ENCODE results near the gene CWC22.

CWC22 gene

GRCh38 chr2:179911569-179911968, 95.5 kb downstream of the CWC22 start:
- Histone ChIP-seq H3K9ac (ENCODE audit: low read depth in 1 of 2, low read length in 2 of 2) (no peak overlapping the region), H3K9me3 (ENCODE audit: control insufficient read depth in 2 of 2, low read length in 2 of 2) (no peaks in the 10 kb centered on the region), H3K27me3 (ENCODE audit: control insufficient read depth in 2 of 2, insufficient read depth in 2 of 2, low read length in 2 of 2) (no peaks in the 10 kb centered on the region), H3K27ac (ENCODE audit: low read depth in 2 of 2, low read length in 2 of 2) (no peak overlapping the region), H3K4me1 (ENCODE audit: control insufficient read depth in 2 of 2, insufficient read depth in 2 of 2, low read length in 2 of 2) (no peaks in the 10 kb centered on the region), H3K4me3 (ENCODE audit: low read length in 2 of 2) (no peak overlapping the region), H3K36me3 (ENCODE audit: control insufficient read depth in 2 of 2, insufficient read depth in 2 of 2, low read length in 2 of 2) (no peaks in the 10 kb centered on the region)

- H3K4me1 ChIP-seq (ENCODE audit: control insufficient read depth in 2 of 2, insufficient read depth in 2 of 2, low read length in 2 of 2) = no peaks in the 10 kb centered on the region
- H3K4me3 ChIP-seq (ENCODE audit: low read length in 2 of 2) = no peak overlapping the region
- no peaks in the 10 kb centered on the region for H3K27me3 ChIP-seq (ENCODE audit: control insufficient read depth in 2 of 2, insufficient read depth in 2 of 2, low read length in 2 of 2)
- H3K9me3 ChIP-seq (ENCODE audit: control insufficient read depth in 2 of 2, low read length in 2 of 2) = no peaks in the 10 kb centered on the region
- no peak overlapping the region for H3K27ac ChIP-seq (ENCODE audit: low read depth in 2 of 2, low read length in 2 of 2)
- no peak overlapping the region for H3K9ac ChIP-seq (ENCODE audit: low read depth in 1 of 2, low read length in 2 of 2)
- H3K36me3 ChIP-seq (ENCODE audit: control insufficient read depth in 2 of 2, insufficient read depth in 2 of 2, low read length in 2 of 2) = no peaks in the 10 kb centered on the region
Observed at GRCh38 chr2:179910735-179911113, 96.4 kb downstream of the CWC22 start.

GRCh38 chr2:179909845-179910734, 97.0 kb downstream of the CWC22 start:
- H3K27ac ChIP-seq (ENCODE audit: low read depth in 2 of 2, low read length in 2 of 2) = no peak overlapping the region
- no peak overlapping the region for H3K9ac ChIP-seq (ENCODE audit: low read depth in 1 of 2, low read length in 2 of 2)

GRCh38 chr2:179900655-179901054, 106.4 kb downstream of the CWC22 start:
- Histone ChIP-seq H3K27me3 (ENCODE audit: control insufficient read depth in 2 of 2, insufficient read depth in 2 of 2, low read length in 2 of 2) (no peaks in the 10 kb centered on the region), H3K36me3 (ENCODE audit: control insufficient read depth in 2 of 2, insufficient read depth in 2 of 2, low read length in 2 of 2) (no peaks in the 10 kb centered on the region), H3K27ac (ENCODE audit: low read depth in 2 of 2, low read length in 2 of 2) (no peak overlapping the region), H3K4me3 (ENCODE audit: low read length in 2 of 2) (no peak overlapping the region), H3K9me3 (ENCODE audit: control insufficient read depth in 2 of 2, low read length in 2 of 2) (no peaks in the 10 kb centered on the region), H3K4me1 (ENCODE audit: control insufficient read depth in 2 of 2, insufficient read depth in 2 of 2, low read length in 2 of 2) (no peaks in the 10 kb centered on the region), H3K9ac (ENCODE audit: low read depth in 1 of 2, low read length in 2 of 2) (no peak overlapping the region)

More at GRCh38 chr2:179909845-179910734, 97.0 kb downstream of the CWC22 start:
- H3K9me3 ChIP-seq (ENCODE audit: control insufficient read depth in 2 of 2, low read length in 2 of 2) = no peaks in the 10 kb centered on the region
- H3K36me3 ChIP-seq (ENCODE audit: control insufficient read depth in 2 of 2, insufficient read depth in 2 of 2, low read length in 2 of 2) = no peaks in the 10 kb centered on the region
- no peaks in the 10 kb centered on the region for H3K4me1 ChIP-seq (ENCODE audit: control insufficient read depth in 2 of 2, insufficient read depth in 2 of 2, low read length in 2 of 2)
- no peak overlapping the region for H3K4me3 ChIP-seq (ENCODE audit: low read length in 2 of 2)
- no peaks in the 10 kb centered on the region for H3K27me3 ChIP-seq (ENCODE audit: control insufficient read depth in 2 of 2, insufficient read depth in 2 of 2, low read length in 2 of 2)

GRCh38 chr2:179899666-179900065, 107.4 kb downstream of the CWC22 start:
- Histone ChIP-seq H3K27me3 (ENCODE audit: control insufficient read depth in 2 of 2, insufficient read depth in 2 of 2, low read length in 2 of 2) (no peaks in the 10 kb centered on the region), H3K4me3 (ENCODE audit: low read length in 2 of 2) (no peak overlapping the region), H3K4me1 (ENCODE audit: control insufficient read depth in 2 of 2, insufficient read depth in 2 of 2, low read length in 2 of 2) (no peaks in the 10 kb centered on the region), H3K9me3 (ENCODE audit: control insufficient read depth in 2 of 2, low read length in 2 of 2) (no peaks in the 10 kb centered on the region), H3K27ac (ENCODE audit: low read depth in 2 of 2, low read length in 2 of 2) (no peak overlapping the region), H3K9ac (ENCODE audit: low read depth in 1 of 2, low read length in 2 of 2) (no peak overlapping the region), H3K36me3 (ENCODE audit: control insufficient read depth in 2 of 2, insufficient read depth in 2 of 2, low read length in 2 of 2) (no peaks in the 10 kb centered on the region)

GRCh38 chr2:179898873-179899272, 108.2 kb downstream of the CWC22 start:
- no peaks in the 10 kb centered on the region for H3K4me1 ChIP-seq (ENCODE audit: control insufficient read depth in 2 of 2, insufficient read depth in 2 of 2, low read length in 2 of 2)
- no peak overlapping the region for H3K27ac ChIP-seq (ENCODE audit: low read depth in 2 of 2, low read length in 2 of 2)
- H3K9ac ChIP-seq (ENCODE audit: low read depth in 1 of 2, low read length in 2 of 2) = no peak overlapping the region
- no peak overlapping the region for H3K4me3 ChIP-seq (ENCODE audit: low read length in 2 of 2)
- no peaks in the 10 kb centered on the region for H3K9me3 ChIP-seq (ENCODE audit: control insufficient read depth in 2 of 2, low read length in 2 of 2)
- no peaks in the 10 kb centered on the region for H3K36me3 ChIP-seq (ENCODE audit: control insufficient read depth in 2 of 2, insufficient read depth in 2 of 2, low read length in 2 of 2)
- no peaks in the 10 kb centered on the region for H3K27me3 ChIP-seq (ENCODE audit: control insufficient read depth in 2 of 2, insufficient read depth in 2 of 2, low read length in 2 of 2)
